Jurkat, Clone E6-1 (cell line): ENCODE results near the gene COX10. TPM values are rescaled to one million over a fixed set of nuclear protein-coding genes. Genes with fewer than 3 reads are reported as not detected.
"Not testable (repeated sequence)": the region's sequence is repeated elsewhere in the genome, so short reads cannot be mapped to it uniquely, and the experiment has no call there.

Experiments
- DNase-seq: peaks from one replicate; pipeline ENCODE4 v3.0.0-alpha.2; 2011; ENCODE audit warnings: low read depth, low spot score
- H3K4me3 ChIP-seq: 2 replicates; pipeline ENCODE4 v1.5.1; 2011; ENCODE audit warnings: mild to moderate bottlenecking, low read length, control low read depth, moderate library complexity
- polyA plus RNA-seq: library from polyadenylated mRNA; unstranded; fragments of >200 nt; gene quantifications from one replicate; pipeline ENCODE4 v1.2.1, GENCODE V29; 2012; ENCODE audit warnings: missing spikeins; ENCODE audit not compliant: insufficient read length, insufficient read depth

COX10 gene
- polyA plus RNA-seq: 18.3 TPM

DNA sequence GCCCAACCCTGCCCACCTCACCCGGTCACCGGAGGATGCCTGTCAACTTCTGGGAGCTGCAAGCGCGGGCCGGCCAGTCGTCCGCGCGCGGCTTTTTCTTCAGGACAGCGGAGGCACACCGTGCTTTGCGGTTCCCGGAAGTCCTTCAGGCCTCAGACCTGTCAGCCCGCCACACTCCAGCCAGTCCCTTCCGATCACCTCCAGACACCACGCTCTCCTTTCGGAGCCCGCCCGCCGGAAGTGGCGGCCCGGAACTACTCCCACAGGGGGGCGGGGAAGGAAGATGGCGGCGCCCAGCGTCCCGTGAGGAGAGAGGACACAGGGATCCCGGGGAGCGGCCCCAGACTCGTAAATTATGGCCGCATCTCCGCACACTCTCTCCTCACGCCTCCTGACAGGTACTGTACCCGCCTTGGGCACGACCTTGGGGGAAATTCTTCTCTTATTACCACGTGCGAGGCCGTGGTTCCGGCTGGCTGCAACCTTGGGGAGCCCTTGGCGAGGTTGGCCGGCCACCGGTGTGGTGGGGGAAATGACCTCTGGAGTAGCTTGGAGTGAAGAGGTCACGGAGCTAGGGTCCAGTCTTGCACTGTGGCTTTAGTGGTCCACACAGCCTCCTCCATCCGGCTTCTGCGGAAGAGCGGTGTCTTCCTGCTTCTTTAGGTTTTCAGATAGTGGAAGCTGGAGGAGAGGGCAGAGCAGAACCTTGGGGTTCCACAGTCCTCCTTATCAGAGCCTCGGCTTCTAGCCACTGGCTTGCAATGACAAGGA, at the start of gene COX10:
Gene COX10, plus strand, starts transcription at position 254 of the 771 bp plus-strand sequence. Its CDS starts 102 bp downstream, at position 356.
- H3K4me3 ChIP-seq: peak within 1 kb of the TSS; percentile 93
- peak; percentile 47 for DNase-seq

DNA sequence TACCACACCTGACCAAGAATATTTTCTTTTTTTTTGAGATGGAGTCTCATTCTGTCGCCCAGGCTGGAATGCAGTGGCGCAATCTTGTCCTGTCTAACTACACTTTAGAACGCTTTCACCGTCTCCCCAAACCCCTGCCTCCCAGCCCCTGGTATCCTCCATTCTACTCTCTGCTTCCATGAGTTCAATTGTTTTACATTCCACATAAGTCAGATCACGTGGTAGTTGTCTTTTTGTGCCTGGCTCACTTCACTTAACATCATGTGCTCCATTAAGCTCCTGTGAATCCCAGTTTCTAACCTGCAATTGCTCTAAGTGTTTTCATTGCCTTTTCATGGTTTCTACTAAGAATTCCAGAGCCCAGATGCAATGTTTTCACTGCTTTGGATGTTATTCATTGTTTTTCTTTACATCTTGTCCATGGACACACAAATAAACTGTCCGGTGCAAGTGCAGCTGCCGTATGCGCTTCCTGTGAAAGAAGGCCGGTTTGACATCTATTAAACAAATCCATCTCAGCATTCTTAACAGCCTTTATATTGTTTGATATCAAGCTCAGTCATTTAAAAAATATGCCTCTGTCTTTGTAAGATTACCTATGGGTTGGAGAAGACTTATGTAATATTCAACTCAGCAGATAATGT, 47.5 kb upstream of the COX10 start:
- DNase-seq, H3K4me3 ChIP-seq: not testable (repeated sequence)

GRCh38 chr17:14029755-14030154, 39.5 kb upstream of the COX10 start:
- H3K4me3 ChIP-seq, DNase-seq: not testable (repeated sequence)

GRCh38 chr17:14032234-14032633, 37.1 kb upstream of the COX10 start:
- no peak for DNase-seq
- no peak overlapping the region for H3K4me3 ChIP-seq

- H3K4me3 ChIP-seq: no peak overlapping the region
- no peak for DNase-seq
Observed at GRCh38 chr17:14033166-14033565, 36.1 kb upstream of the COX10 start.

GRCh38 chr17:14037453-14037852, 31.9 kb upstream of the COX10 start:
- no peak for DNase-seq
- H3K4me3 ChIP-seq: no peak overlapping the region

- no peak for DNase-seq
Observed at GRCh38 chr17:14038206-14038605, 31.1 kb upstream of the COX10 start.

DNA sequence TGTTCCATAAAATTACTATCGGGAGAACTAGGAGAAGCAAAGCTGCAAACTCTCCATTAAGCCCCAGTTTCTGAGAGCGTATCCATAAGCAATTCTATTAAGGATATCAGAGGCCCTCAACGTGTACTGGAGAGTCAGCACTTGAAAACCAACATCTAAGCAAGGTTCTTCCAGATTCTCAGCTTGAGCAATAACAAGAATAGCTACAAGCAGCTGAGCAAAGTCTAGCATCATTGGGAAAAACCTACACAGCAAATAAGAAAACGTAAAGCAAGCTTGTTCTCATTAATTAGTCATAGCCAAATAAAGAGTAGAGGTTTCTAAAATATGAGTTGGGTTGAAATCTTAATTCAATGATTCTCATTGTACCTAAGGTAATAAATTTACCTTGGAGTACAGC, 26.9 kb upstream of the COX10 start:
- no peak overlapping the region for H3K4me3 ChIP-seq
- DNase-seq: no peak

More at GRCh38 chr17:14038206-14038605, 31.1 kb upstream of the COX10 start:
- H3K4me3 ChIP-seq: no peak overlapping the region

- no peak overlapping the region for H3K4me3 ChIP-seq
- DNase-seq: no peak
Observed at GRCh38 chr17:14044702-14045101, 24.6 kb upstream of the COX10 start.

DNA sequence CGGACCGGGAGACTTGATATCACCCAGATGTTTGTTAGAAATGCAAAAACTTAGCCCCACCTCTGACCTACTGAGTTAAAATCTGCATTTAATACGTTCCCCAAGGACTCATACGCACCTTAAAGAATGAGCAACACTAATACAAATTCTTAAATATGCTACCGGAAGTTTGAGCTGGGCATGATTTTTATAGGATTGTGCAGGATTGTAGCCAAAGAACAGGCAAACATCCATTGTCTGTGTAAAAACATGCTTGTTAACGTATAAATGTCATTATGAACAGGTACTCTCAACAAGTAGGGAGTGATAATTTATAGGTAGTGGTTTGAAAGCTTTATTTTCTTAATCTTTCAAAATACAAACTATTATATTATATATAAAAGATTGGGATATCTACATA, 22.3 kb upstream of the COX10 start:
- no peak overlapping the region for H3K4me3 ChIP-seq

GRCh38 chr17:14047591-14047990, 21.7 kb upstream of the COX10 start:
- DNase-seq: no peak
- H3K4me3 ChIP-seq: no peak overlapping the region

More for the DNA sequence above, 22.3 kb upstream of the COX10 start:
- no peak for DNase-seq

GRCh38 chr17:14048169-14048568, 21.1 kb upstream of the COX10 start:
- no peak overlapping the region for H3K4me3 ChIP-seq
- no peak for DNase-seq

DNA sequence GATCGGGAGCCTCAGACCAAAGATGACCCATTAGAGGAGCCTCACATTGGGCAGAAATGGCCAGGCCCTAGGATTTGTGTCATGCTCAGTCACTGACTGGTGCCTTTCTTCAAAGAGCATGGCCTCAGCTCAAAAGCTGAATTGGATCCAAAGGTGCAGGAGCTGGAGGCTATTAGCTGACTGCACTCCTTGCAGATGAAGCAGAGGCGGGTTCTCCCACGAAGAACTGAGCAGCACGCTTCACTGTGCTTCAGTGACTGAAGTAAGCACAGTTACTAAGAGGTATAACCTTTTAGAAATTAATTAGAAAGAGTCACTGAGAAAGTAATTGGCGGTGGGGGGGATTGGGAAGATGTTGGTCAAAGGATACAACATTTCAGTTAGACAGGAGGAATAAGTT, 18.7 kb upstream of the COX10 start:
- no peak overlapping the region for H3K4me3 ChIP-seq
- no peak for DNase-seq

DNA sequence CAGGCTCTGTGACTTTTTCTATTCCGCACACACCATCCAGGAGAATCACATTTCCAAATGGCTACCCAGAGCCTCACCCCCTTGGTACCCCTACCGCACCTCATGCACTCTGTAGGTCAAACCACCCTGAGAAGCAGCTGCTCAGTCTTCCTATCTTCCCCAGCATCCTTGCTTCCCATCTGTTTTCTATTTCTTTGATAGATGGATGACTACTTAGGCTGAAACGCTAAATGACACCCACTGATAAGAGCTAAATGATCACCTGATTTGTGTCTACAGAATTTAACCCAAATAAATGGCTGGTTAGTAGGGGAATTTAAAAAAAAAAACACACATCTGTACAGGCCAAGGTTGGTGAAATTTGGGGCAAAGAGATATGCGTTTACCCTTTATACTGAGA, 17.6 kb upstream of the COX10 start:
- DNase-seq: no peak
- H3K4me3 ChIP-seq: no peak overlapping the region

GRCh38 chr17:14052886-14053615, 16.3 kb upstream of the COX10 start:
- DNase-seq: no peak
- H3K4me3 ChIP-seq: no peak overlapping the region

DNA sequence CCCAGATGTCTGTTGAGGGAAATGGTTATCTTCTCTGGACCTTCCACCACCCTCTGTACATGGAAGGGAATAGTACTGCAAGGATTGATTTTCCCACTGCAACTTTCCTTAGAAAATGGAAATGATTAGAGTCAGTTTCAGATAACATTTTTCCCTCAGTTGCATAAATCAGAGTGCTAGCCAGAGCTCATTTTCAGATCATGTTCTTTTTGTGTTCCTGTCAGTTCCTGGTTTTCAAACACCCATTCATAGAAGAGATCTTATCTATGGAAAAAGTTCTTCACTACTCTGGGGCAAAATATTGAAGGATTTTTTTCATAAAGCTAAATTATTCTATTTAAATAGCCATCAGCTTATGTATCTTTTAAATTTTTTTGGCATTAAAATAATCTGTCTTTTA, 11.7 kb upstream of the COX10 start:
- no peak overlapping the region for H3K4me3 ChIP-seq
- no peak for DNase-seq

DNA sequence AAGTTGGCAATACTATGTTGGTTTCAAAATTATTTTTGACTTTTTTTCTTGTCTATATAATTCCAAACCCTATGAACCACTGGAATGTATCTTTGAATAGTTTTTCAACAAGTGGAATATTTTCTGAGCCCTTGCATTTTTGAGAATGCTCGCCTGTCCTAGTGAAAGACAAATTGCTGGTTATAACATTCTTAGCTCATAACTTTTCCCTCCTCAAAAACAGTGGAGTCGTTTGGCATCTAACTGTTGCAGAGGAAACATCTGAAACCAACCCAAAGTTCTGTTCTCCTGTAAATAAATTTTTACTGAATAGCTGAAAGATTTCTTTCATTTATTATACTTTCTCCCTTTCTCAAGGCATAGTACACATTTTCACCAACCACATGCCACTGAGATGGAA, 11.3 kb upstream of the COX10 start:
- no peak overlapping the region for H3K4me3 ChIP-seq
- DNase-seq: no peak

GRCh38 chr17:14060706-14061105, 8.6 kb upstream of the COX10 start:
- no peak overlapping the region for H3K4me3 ChIP-seq
- no peak for DNase-seq

- DNase-seq: no peak
- H3K4me3 ChIP-seq: no peak overlapping the region
Observed at GRCh38 chr17:14061666-14062560, 7.4 kb upstream of the COX10 start.
